Stimulated activated CD4-positive, alpha-beta T cell treated with anti-CD3 and anti-CD28 coated beads, TNF-alpha, amount 100 ng/mL, for 4 hours (primary cell): ENCODE measurements around the gene VAC14.
"Not testable (repeated sequence)": the region's sequence is repeated elsewhere in the genome, so short reads cannot be mapped to it uniquely, and the experiment has no call there.

Source experiments
- DNase-seq, 3 experiments: peaks; one replicate each; pipeline ENCODE4 v3.0.0-alpha.2; 2020; ENCODE audit warnings: low read depth in 3 of 3

VAC14 gene

GRCh38 chr16:70646260-70647241 is 154.4 kb downstream of the VAC14 start, which contains the start of gene IL34:
IL34 (plus strand) TSS chr16:70646559; CDS start chr16:70646948, 389 bp downstream.
- no peak for DNase-seq

- no peak for DNase-seq
Measured at GRCh38 chr16:70644763-70645597, 156.0 kb downstream of the VAC14 start.

- not testable (repeated sequence) for DNase-seq
Measured at GRCh38 chr16:70643264-70643663, 157.7 kb downstream of the VAC14 start.

GRCh38 chr16:70642633-70643032 is 158.3 kb downstream of the VAC14 start:
- DNase-seq: no peak

- no peak for DNase-seq
Measured at GRCh38 chr16:70638814-70639792, 161.9 kb downstream of the VAC14 start.
